HepG2 (cell line): ENCODE results near the gene MYOM1. TPM values are rescaled to one million over a fixed set of nuclear protein-coding genes. Genes with fewer than 3 reads are reported as not detected.

Experiments used
- ATAC-seq: fragments of 200-7000 bp; cut with Tn5 transposase; 3 replicates; pipeline ENCODE4 v1.9.1; 2020; ENCODE audit warnings: mild to moderate bottlenecking, moderate library complexity
- BruUV-seq: library from RNA; stranded (reverse); fragments of 400-500 nt; replicated peaks from 2 replicates; lab custom pipeline; 2021; lab: Mats Ljungman, UMichigan
- CTCF ChIA-PET: fragments of 300-600 bp; formaldehyde crosslinking; extraction: SDS; loops from one replicate; lab custom pipeline; 2021; ENCODE audit warnings: low total read pairs, inconsistent platforms, low intra/inter-chr PET ratio; lab: Yijun Ruan, JAX
- POLR2A ChIA-PET: fragments of 350-600 bp; sonication (Branson Sonifier 250); formaldehyde crosslinking; loops from one replicate; lab custom pipeline; 2020; ENCODE audit warnings: antibody characterized with exemption, inconsistent platforms; lab: Yijun Ruan, JAX
- DNase-seq: peaks from one replicate; pipeline ENCODE4 v3.0.0-alpha.2; 2015; ENCODE audit warnings: low spot score
- FAIRE-seq: peaks from 3 replicates; lab custom pipeline; 2011; peaks lifted over from hg19 to GRCh38; lab: Jason Lieb, UNC
- H2AFZ ChIP-seq: one replicate; pipeline ENCODE4 v1.6.1; 2011; ENCODE audit warnings: low read length, inconsistent platforms
- H3K27ac ChIP-seq: fragments of 300-600 bp; 3 replicates; pipeline ENCODE4 v1.8.0; 2011; ENCODE audit warnings: mixed run types, mild to moderate bottlenecking, mixed read lengths, low read length, inconsistent platforms; ENCODE audit not compliant: insufficient read depth; ENCODE audit errors: extremely low read length
- H3K27me3 ChIP-seq, 2 experiments: fragments of 200-600 bp in 1 of 2; 2 replicates in 1 of 2; 3 replicates in 1 of 2; pipeline versions ENCODE4 v1.6.0 to v1.8.0; 2011; ENCODE audit warnings: low read length in 2 of 2, mild to moderate bottlenecking in 2 of 2, moderate library complexity in 2 of 2, inconsistent platforms in 1 of 2; ENCODE audit not compliant: insufficient read depth in 2 of 2, control insufficient read depth in 1 of 2
- H3K36me3 ChIP-seq, 2 experiments: fragments of 200-600 bp in 1 of 2; replicated peaks in 1 of 2; 2 replicates in 1 of 2; 3 replicates in 1 of 2; pipeline versions ENCODE4 v1.5.1 to v1.8.0; 2011; ENCODE audit warnings: low read length in 2 of 2, inconsistent platforms in 1 of 2; ENCODE audit not compliant: insufficient read depth in 2 of 2, control insufficient read depth in 1 of 2
- H3K4me1 ChIP-seq: 2 replicates; pipeline ENCODE4 v1.5.1; 2012; ENCODE audit warnings: low read length, inconsistent platforms; ENCODE audit not compliant: insufficient read depth
- H3K4me2 ChIP-seq: 2 replicates; pipeline ENCODE4 v1.6.0; 2011; ENCODE audit warnings: low read depth, low read length, inconsistent platforms
- H3K4me3 ChIP-seq, 3 experiments: fragments of 200-600 bp in 1 of 3; sonication (generic), shearing (Covaris generic) in 1 of 3; replicated peaks in 1 of 3; 2 replicates each; pipeline ENCODE4 v1.5.1; 2011 to 2016; ENCODE audit warnings: low read length in 3 of 3, inconsistent platforms in 2 of 3, low read depth in 2 of 3, mild to moderate bottlenecking in 2 of 3, control low read depth in 1 of 3, mixed read lengths in 1 of 3; ENCODE audit not compliant: insufficient read depth in 1 of 3
- H3K79me2 ChIP-seq: one replicate; pipeline ENCODE4 v1.6.1; 2011; ENCODE audit warnings: low read length, inconsistent platforms; ENCODE audit not compliant: insufficient read depth
- H3K9ac ChIP-seq: 2 replicates; pipeline ENCODE4 v1.6.0; 2011; ENCODE audit warnings: mild to moderate bottlenecking, low read depth, low read length, inconsistent platforms; ENCODE audit not compliant: insufficient read depth
- H3K9me3 ChIP-seq: 2 replicates; pipeline ENCODE4 v1.5.1; 2012; ENCODE audit warnings: mild to moderate bottlenecking, low read length
- H4K20me1 ChIP-seq: 2 replicates; pipeline ENCODE4 v1.6.0; 2011; ENCODE audit warnings: inconsistent platforms, mild to moderate bottlenecking, low read length, moderate library complexity; ENCODE audit not compliant: insufficient read depth
- FOXO1 ChIP-seq: sonication (generic); formaldehyde crosslinking; IDR thresholded peaks from 2 replicates; pipeline ENCODE4 v1.4.0; 2020; ENCODE audit warnings: missing genetic modification reagents
- HHEX ChIP-seq: IDR thresholded peaks from 2 replicates; pipeline ENCODE4 v1.6.1; 2016; ENCODE audit warnings: control low read depth
- IKZF5 ChIP-seq: IDR thresholded peaks from 2 replicates; pipeline ENCODE4 v1.6.1; 2018; ENCODE audit warnings: missing genetic modification reagents, mild to moderate bottlenecking, missing compliant biosample characterization
- IRX3 ChIP-seq: sonication (generic); formaldehyde crosslinking; IDR thresholded peaks from 2 replicates; pipeline ENCODE4 v1.8.1; 2023; ENCODE audit warnings: mild to moderate bottlenecking, low read depth, missing genetic modification reagents, borderline replicate concordance
- JUNB ChIP-seq: sonication (generic); formaldehyde crosslinking; IDR thresholded peaks from 2 replicates; pipeline ENCODE4 v1.8.0; 2022; ENCODE audit warnings: missing genetic modification reagents, mild to moderate bottlenecking, borderline replicate concordance
- KDM5A ChIP-seq: fragments of 200-600 bp; sonication (generic); IDR thresholded peaks from 2 replicates; pipeline ENCODE4 v1.7.0; 2018; ENCODE audit warnings: antibody characterized with exemption, mild to moderate bottlenecking, low read length, borderline replicate concordance
- MAFK ChIP-seq, 2 experiments: IDR thresholded peaks in 1 of 2; conservative IDR thresholded peaks in 1 of 2; 2 replicates each; pipeline ENCODE4 v1.6.1; 2011; ENCODE audit warnings: improper control_type of control experiment in 2 of 2, low read length in 2 of 2
- MEIS1 ChIP-seq: sonication (generic); formaldehyde crosslinking; IDR thresholded peaks from 2 replicates; pipeline ENCODE4 v1.9.0; 2021; ENCODE audit warnings: mild to moderate bottlenecking, missing genetic modification reagents, moderate library complexity, borderline replicate concordance
- MIER3 ChIP-seq: IDR thresholded peaks from 2 replicates; pipeline ENCODE4 v1.6.1; 2016; ENCODE audit warnings: missing compliant biosample characterization, borderline replicate concordance
- NCOA5 ChIP-seq: sonication (generic); formaldehyde crosslinking; IDR thresholded peaks from 2 replicates; pipeline ENCODE4 v1.4.0; 2020; ENCODE audit warnings: missing genetic modification reagents
- SMARCC2 ChIP-seq: fragments of 450-650 bp; IDR thresholded peaks from 2 replicates; pipeline ENCODE4 v1.6.1; 2017; ENCODE audit warnings: antibody characterized with exemption, mild to moderate bottlenecking
- SPEN ChIP-seq: sonication (generic); formaldehyde crosslinking; IDR thresholded peaks from 2 replicates; pipeline ENCODE4 v1.5.1; 2020; ENCODE audit warnings: low read depth, mild to moderate bottlenecking, missing genetic modification reagents
- TOE1 ChIP-seq: sonication (generic); formaldehyde crosslinking; IDR thresholded peaks from 2 replicates; pipeline ENCODE4 v1.4.0; 2020; ENCODE audit warnings: mild to moderate bottlenecking, missing genetic modification reagents
- ZBTB14 ChIP-seq: sonication (generic); formaldehyde crosslinking; IDR thresholded peaks from 2 replicates; pipeline ENCODE4 v1.4.0; 2020; ENCODE audit warnings: missing genetic modification reagents
- ZKSCAN5 ChIP-seq: sonication (generic); formaldehyde crosslinking; IDR thresholded peaks from 2 replicates; pipeline ENCODE4 v1.5.1; 2020; ENCODE audit warnings: mild to moderate bottlenecking, missing genetic modification reagents
- ZMYM3 ChIP-seq: sonication (generic); formaldehyde crosslinking; IDR thresholded peaks from 2 replicates; pipeline ENCODE4 v1.5.1; 2020; ENCODE audit warnings: mild to moderate bottlenecking, missing genetic modification reagents
- ZNF264 ChIP-seq: sonication (generic); formaldehyde crosslinking; IDR thresholded peaks from 2 replicates; pipeline ENCODE4 v1.4.0; 2020; ENCODE audit warnings: missing genetic modification reagents
- ZNF782 ChIP-seq: sonication (generic); formaldehyde crosslinking; IDR thresholded peaks from 2 replicates; pipeline ENCODE4 v1.4.0; 2020; ENCODE audit warnings: missing genetic modification reagents, mild to moderate bottlenecking, borderline replicate concordance
- WGBS: methylation state at CpG from one replicate; pipeline ENCODE4 v1.1.6; 2017; ENCODE audit warnings: low lambda C conversion rate; 5-methylcytosine and 5-hydroxymethylcytosine counted together
- in situ Hi-C: cut with HindIII; loops from 2 replicates; pipeline ENCODE4 v1.10.0; 2017; ENCODE audit warnings: low pct_unique_long_range_greater_than_20kb; ENCODE audit not compliant: extremely low pct_ligation_motif_present
- intact Hi-C: fragments of 100-400 bp; cut with micrococcal nuclease; formaldehyde crosslinking; loops from one replicate; pipeline ENCODE4 v1.10.0; 2022; ENCODE audit not compliant: unreplicated experiment
- polyA plus RNA-seq, 8 experiments: library from polyadenylated mRNA; depleted of rRNA in 3 of 8; stranded (reverse) in 7 of 8; unstranded in 1 of 8; fragments of >200 nt; fragmentation: Illumina TruSeq in 4 of 8; extraction: Trizol in 4 of 8; gene quantifications; 2 replicates each; pipeline versions ENCODE4 v1.2.1 to v1.2.3, GENCODE V29; 2011 to 2016; ENCODE audit warnings: low read depth in 4 of 8, missing spikeins in 1 of 8, mixed read lengths in 1 of 8; ENCODE audit not compliant: insufficient read depth in 1 of 8
- total RNA-seq, 5 experiments: library from RNA; depleted of rRNA; stranded (reverse); fragments of >200 nt; fragmentation: Illumina TruSeq; extraction: Trizol; gene quantifications; 2 replicates each; pipeline ENCODE4 v1.2.3, GENCODE V29; 2016; ENCODE audit warnings: low read depth in 1 of 5

MYOM1 gene
- total and polyA plus RNA-seq, 2 of the 13 experiments (the other 11 are each of a cell fraction or from before 2014, with no cell fraction given) = 0.46 to 0.98 TPM

GRCh38 chr18:3225588-3225987, 5.8 kb upstream of the MYOM1 start (continued):
- no peak for TF ChIP-seq MEIS1 (CRISPR knock-in tag)
- no peak for TF ChIP-seq ZMYM3

GRCh38 chr18:3224223-3224622, 4.5 kb upstream of the MYOM1 start:
- ChIA-PET POLR2A (interaction anchor here (1.0 kb wide), 1 partner anchor 9 kb away, joined by 4 read pairs; no protein-coding TSS in a partner anchor), CTCF (no interaction called here)
- Histone ChIP-seq H4K20me1 (no peaks in the 10 kb centered on the region), H3K27ac (no peak overlapping the region), H3K9me3 (no peaks in the 10 kb centered on the region), H3K4me1 (peaks cover 41% of the 10 kb centered on the region), H3K9ac (no peak overlapping the region), H3K4me3 (no peak overlapping the region), H3K79me2 (no peaks in the 10 kb centered on the region), H3K27me3 (no peaks in the 10 kb centered on the region), H3K4me2 (no peak overlapping the region), H3K36me3 (no peaks in the 10 kb centered on the region), H2AFZ (no peak overlapping the region)
- in situ Hi-C loops = no loop called here
- TF ChIP-seq SPEN (no peak), ZBTB14 (CRISPR knock-in tag) (no peak), MIER3 (CRISPR knock-in tag) (no peak), HHEX (CRISPR knock-in tag) (no peak), SMARCC2 (no peak), MAFK (conservative IDR thresholded peaks at IDR 0.05 in 1 of 2, IDR thresholded peaks at IDR 0.05 in 1 of 2; ENCODE audit: low read length in 2 of 2) (no peak), JUNB (CRISPR knock-in tag) (no peak), KDM5A (no peak), ZNF264 (CRISPR knock-in tag) (no peak), ZKSCAN5 (CRISPR knock-in tag) (no peak), FOXO1 (CRISPR knock-in tag) (no peak), TOE1 (no peak), IRX3 (CRISPR knock-in tag) (no peak), IKZF5 (CRISPR knock-in tag) (no peak), NCOA5 (CRISPR knock-in tag) (no peak), ZNF782 (CRISPR knock-in tag) (no peak)
- BruUV-seq = no TSS peak
- WGBS = 75% methylated on average over 3 of the region's 3 CpGs
- ATAC-seq = no peak
- intact Hi-C loops = no loop called here
- DNase-seq = no peak
- FAIRE-seq = no peak
